Measurements from ENCODE around the gene APOM.

- TF ChIP-seq CTCF (conservative IDR thresholded peaks at IDR 0.05; ENCODE audit: low read length) (no peak), EZH2phosphoT487 (IDR thresholded peaks at IDR 0.05; ENCODE audit: borderline replicate concordance, low read depth, low read length) (no peak)
Observed at GRCh38 chr6:31609519-31610406, 45.9 kb upstream of the APOM start.
